GM23338 (cell line): ENCODE data around the gene PADI6. TPM values are rescaled to one million over a fixed set of nuclear protein-coding genes. Genes with fewer than 3 reads are reported as not detected.

Experiments used
- ATAC-seq: fragments of 200-7000 bp; cut with Tn5 transposase; 3 replicates; pipeline ENCODE4 v1.9.1; 2020
- DNase-seq: peaks from one replicate; pipeline ENCODE4 v3.0.0-alpha.2; 2015; ENCODE audit warnings: low spot score
- H2AFZ ChIP-seq: fragments of 200-600 bp; sonication (generic); 2 replicates; pipeline ENCODE4 v1.8.0; 2016; ENCODE audit warnings: antibody characterized with exemption, mild to moderate bottlenecking, moderate library complexity
- H3F3A ChIP-seq: fragments of 200-600 bp; sonication (generic); replicated peaks from 2 replicates; pipeline ENCODE4 v1.8.0; 2017; ENCODE audit warnings: antibody characterized with exemption, mixed run types, low read depth
- H3K27ac ChIP-seq: fragments of 200-600 bp; sonication (generic); 2 replicates; pipeline ENCODE4 v1.6.1; 2016; ENCODE audit warnings: low read depth
- H3K27me3 ChIP-seq: fragments of 200-600 bp; sonication (generic); 2 replicates; pipeline ENCODE4 v1.8.0; 2016; ENCODE audit warnings: mild to moderate bottlenecking, mixed run types, moderate library complexity; ENCODE audit not compliant: insufficient read depth
- H3K36me3 ChIP-seq: fragments of 200-600 bp; sonication (generic); 2 replicates; pipeline ENCODE4 v1.8.0; 2016; ENCODE audit warnings: mild to moderate bottlenecking; ENCODE audit not compliant: insufficient read depth
- H3K4me1 ChIP-seq: fragments of 200-600 bp; sonication (generic); 2 replicates; pipeline ENCODE4 v1.8.0; 2016; ENCODE audit warnings: mild to moderate bottlenecking, moderate library complexity; ENCODE audit not compliant: insufficient read depth
- H3K4me2 ChIP-seq: fragments of 200-600 bp; sonication (generic); 2 replicates; pipeline ENCODE4 v1.7.1; 2017; ENCODE audit warnings: mixed run types
- H3K4me3 ChIP-seq: fragments of 200-600 bp; sonication (generic); 2 replicates; pipeline ENCODE4 v1.6.1; 2016; ENCODE audit warnings: mixed run types
- H3K79me2 ChIP-seq: fragments of 200-600 bp; sonication (generic); replicated peaks from 2 replicates; pipeline ENCODE4 v1.8.0; 2017; ENCODE audit warnings: mild to moderate bottlenecking; ENCODE audit not compliant: insufficient read depth
- H3K9me2 ChIP-seq: fragments of 200-600 bp; sonication (generic); 2 replicates; pipeline ENCODE4 v1.8.0; 2017; ENCODE audit not compliant: insufficient read depth
- H4K20me1 ChIP-seq: fragments of 200-600 bp; sonication (generic); replicated peaks from 2 replicates; pipeline ENCODE4 v1.8.0; 2017; ENCODE audit warnings: mild to moderate bottlenecking; ENCODE audit not compliant: insufficient read depth
- H3K27ac Mint-ChIP-seq: 2 replicates; pipeline ENCODE4 v1.8.0; 2020; ENCODE audit warnings: inconsistent platforms, mild to moderate bottlenecking, moderate library complexity, mixed read lengths
- H3K27me3 Mint-ChIP-seq: 3 replicates; pipeline ENCODE4 v1.8.0; 2022; ENCODE audit warnings: low read depth, mild to moderate bottlenecking, moderate library complexity, mixed read lengths, inconsistent platforms; ENCODE audit not compliant: insufficient read depth, poor library complexity
- H3K36me3 Mint-ChIP-seq: 3 replicates; pipeline ENCODE4 v1.8.0; 2021; ENCODE audit warnings: low read depth, mild to moderate bottlenecking, inconsistent platforms, moderate library complexity, mixed read lengths
- H3K4me1 Mint-ChIP-seq: 3 replicates; pipeline ENCODE4 v1.8.0; 2020; ENCODE audit warnings: mild to moderate bottlenecking, inconsistent platforms, mixed read lengths
- H3K4me3 Mint-ChIP-seq: 3 replicates; pipeline ENCODE4 v1.8.0; 2021; ENCODE audit warnings: moderate library complexity, mild to moderate bottlenecking, inconsistent platforms, mixed read lengths
- H3K9me3 Mint-ChIP-seq: 3 replicates; pipeline ENCODE4 v1.8.0; 2020; ENCODE audit warnings: moderate library complexity, mild to moderate bottlenecking, inconsistent platforms, mixed read lengths
- CREB1 ChIP-seq: fragments of 250-450 bp; sonication (Bioruptor Pico); IDR thresholded peaks from 2 replicates; pipeline ENCODE4 v1.5.0; 2020; ENCODE audit warnings: low read depth, mild to moderate bottlenecking, moderate library complexity
- EZH2 ChIP-seq: fragments of 200-600 bp; sonication (generic); IDR thresholded peaks from one replicate; pipeline ENCODE4 v1.8.0; 2017; ENCODE audit warnings: antibody characterized with exemption, mild to moderate bottlenecking, low read depth; ENCODE audit not compliant: unreplicated experiment
- EZH2phosphoT487 ChIP-seq: fragments of 200-600 bp; sonication (generic); IDR thresholded peaks from one replicate; pipeline ENCODE4 v1.8.1; 2018; ENCODE audit warnings: antibody characterized with exemption; ENCODE audit not compliant: unreplicated experiment
- JUNB ChIP-seq: IDR thresholded peaks from one replicate; pipeline ENCODE4 v1.6.1; 2016; ENCODE audit warnings: antibody characterized with exemption; ENCODE audit not compliant: unreplicated experiment
- NANOG ChIP-seq: IDR thresholded peaks from 2 replicates; pipeline ENCODE4 v1.6.1; 2016; ENCODE audit warnings: antibody characterized with exemption, borderline replicate concordance
- POLR2AphosphoS5 ChIP-seq: IDR thresholded peaks from 2 replicates; pipeline ENCODE4 v1.6.1; 2016; ENCODE audit warnings: antibody characterized with exemption, low read depth
- STAT1 ChIP-seq: IDR thresholded peaks from one replicate; pipeline ENCODE4 v1.6.1; 2016; ENCODE audit warnings: antibody characterized with exemption; ENCODE audit not compliant: unreplicated experiment
- ZNF114 ChIP-seq: fragments of 250-450 bp; sonication (Bioruptor Pico); IDR thresholded peaks from 2 replicates; pipeline ENCODE4 v1.5.0; 2020; ENCODE audit warnings: mild to moderate bottlenecking, moderate library complexity
- ZNF331 ChIP-seq: fragments of 250-450 bp; sonication (Bioruptor Pico); IDR thresholded peaks from 2 replicates; pipeline ENCODE4 v1.5.0; 2020; ENCODE audit warnings: low read depth, mild to moderate bottlenecking, moderate library complexity
- polyA plus RNA-seq: library from polyadenylated mRNA; unstranded; fragments of >200 nt; fragmentation: Nextera tagmentation; extraction: Ambion mirVana; gene quantifications from 2 replicates; pipeline ENCODE4 v1.2.1, GENCODE V29; 2016
- total RNA-seq: library from RNA; depleted of rRNA; stranded (reverse); fragments of >200 nt; shearing (Covaris generic); gene quantifications from 2 replicates; pipeline ENCODE4 v1.2.3, GENCODE V29; 2014
- TF ChIP-seq, protein P1 (sequence below), 2 experiments: fragments of 200-600 bp in 1 of 2; sonication (generic) in 1 of 2; conservative IDR thresholded peaks; 2 replicates each; pipeline versions ENCODE4 v1.5.1 to v1.6.1; 2016 to 2017; ENCODE audit warnings: antibody characterized with exemption in 2 of 2, low read depth in 2 of 2, mild to moderate bottlenecking in 2 of 2, moderate library complexity in 1 of 2
- TF ChIP-seq, protein P2 (sequence below): IDR thresholded peaks from 2 replicates; pipeline ENCODE4 v1.6.1; 2016; ENCODE audit warnings: antibody characterized with exemption
- TF ChIP-seq, protein P3 (sequence below): IDR thresholded peaks from one replicate; pipeline ENCODE4 v1.6.1; 2018; ENCODE audit warnings: antibody characterized with exemption; ENCODE audit not compliant: unreplicated experiment
- TF ChIP-seq, protein P4 (sequence below): fragments of 250-450 bp; sonication (Bioruptor Pico); IDR thresholded peaks from 2 replicates; pipeline ENCODE4 v1.5.0; 2020; ENCODE audit warnings: mild to moderate bottlenecking, moderate library complexity

The PADI6 gene
- total and polyA plus RNA-seq, 2 experiments from 2014 or later: not detected

DNA sequence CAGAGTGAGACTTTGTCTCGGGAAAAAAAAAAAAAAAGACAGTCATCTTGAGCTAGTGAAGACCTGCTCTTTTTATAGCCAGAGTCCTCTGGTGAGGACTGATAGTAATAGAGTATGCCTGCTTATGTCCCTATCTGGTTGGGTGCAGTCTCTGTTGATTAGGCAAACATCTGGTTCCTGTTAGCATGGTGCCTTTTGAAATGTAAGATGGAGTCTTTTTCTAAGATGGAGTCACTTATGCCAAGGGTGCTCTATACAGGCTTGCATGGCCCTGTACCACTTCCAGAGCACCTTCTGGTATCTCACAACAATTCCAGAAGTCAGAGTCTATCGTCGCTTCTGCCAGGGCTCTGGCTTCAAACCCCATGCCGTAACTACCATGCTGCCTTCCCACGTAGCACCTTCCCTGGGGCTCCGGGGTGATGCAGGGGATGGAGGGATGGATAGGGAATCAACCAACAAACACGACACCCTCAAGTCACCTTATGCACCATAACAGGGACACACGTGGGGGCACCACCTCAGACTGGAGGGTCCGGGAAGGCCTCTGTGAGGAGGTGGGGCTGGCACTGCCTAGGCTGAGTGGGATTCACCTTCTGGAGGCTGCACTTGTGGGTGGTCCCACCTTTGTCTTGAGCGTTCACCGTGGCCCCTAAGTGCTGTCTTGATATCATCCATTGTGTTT is 11.6 kb upstream of the PADI6 start:
- no peaks in the 10 kb centered on the region for H3K79me2 ChIP-seq
- no peaks in the 10 kb centered on the region for H3K36me3 ChIP-seq
- H3K27me3 ChIP-seq: no peaks in the 10 kb centered on the region
- Mint-ChIP-seq H3K27ac (no peak overlapping the region), H3K4me1 (peaks cover 7% of the 10 kb centered on the region; the same call in 2 of the 3 replicates), H3K9me3 (no peaks in the 10 kb centered on the region; the same call in 2 of the 3 replicates), H3K36me3 (no peaks in the 10 kb centered on the region), H3K27me3 (peaks cover 7% of the 10 kb centered on the region), H3K4me3 (no peak overlapping the region)
- no peak for DNase-seq
- no peak overlapping the region; the same call in 1 of the 2 replicates for H2AFZ ChIP-seq
- H3K4me2 ChIP-seq: no peak overlapping the region
- TF ChIP-seq ZNF331 (no peak), JUNB (no peak), ZNF114 (no peak), NANOG (no peak), STAT1 (no peak), POLR2AphosphoS5 (no peak), CREB1 (CRISPR knock-in tag) (no peak), EZH2phosphoT487 (no peak), EZH2 (no peak)
- TF ChIP-seq, protein P1, sequence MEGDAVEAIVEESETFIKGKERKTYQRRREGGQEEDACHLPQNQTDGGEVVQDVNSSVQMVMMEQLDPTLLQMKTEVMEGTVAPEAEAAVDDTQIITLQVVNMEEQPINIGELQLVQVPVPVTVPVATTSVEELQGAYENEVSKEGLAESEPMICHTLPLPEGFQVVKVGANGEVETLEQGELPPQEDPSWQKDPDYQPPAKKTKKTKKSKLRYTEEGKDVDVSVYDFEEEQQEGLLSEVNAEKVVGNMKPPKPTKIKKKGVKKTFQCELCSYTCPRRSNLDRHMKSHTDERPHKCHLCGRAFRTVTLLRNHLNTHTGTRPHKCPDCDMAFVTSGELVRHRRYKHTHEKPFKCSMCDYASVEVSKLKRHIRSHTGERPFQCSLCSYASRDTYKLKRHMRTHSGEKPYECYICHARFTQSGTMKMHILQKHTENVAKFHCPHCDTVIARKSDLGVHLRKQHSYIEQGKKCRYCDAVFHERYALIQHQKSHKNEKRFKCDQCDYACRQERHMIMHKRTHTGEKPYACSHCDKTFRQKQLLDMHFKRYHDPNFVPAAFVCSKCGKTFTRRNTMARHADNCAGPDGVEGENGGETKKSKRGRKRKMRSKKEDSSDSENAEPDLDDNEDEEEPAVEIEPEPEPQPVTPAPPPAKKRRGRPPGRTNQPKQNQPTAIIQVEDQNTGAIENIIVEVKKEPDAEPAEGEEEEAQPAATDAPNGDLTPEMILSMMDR (conservative IDR thresholded peaks at IDR 0.05; ENCODE audit: low read depth in 2 of 2): no peak
- TF ChIP-seq, protein P2, sequence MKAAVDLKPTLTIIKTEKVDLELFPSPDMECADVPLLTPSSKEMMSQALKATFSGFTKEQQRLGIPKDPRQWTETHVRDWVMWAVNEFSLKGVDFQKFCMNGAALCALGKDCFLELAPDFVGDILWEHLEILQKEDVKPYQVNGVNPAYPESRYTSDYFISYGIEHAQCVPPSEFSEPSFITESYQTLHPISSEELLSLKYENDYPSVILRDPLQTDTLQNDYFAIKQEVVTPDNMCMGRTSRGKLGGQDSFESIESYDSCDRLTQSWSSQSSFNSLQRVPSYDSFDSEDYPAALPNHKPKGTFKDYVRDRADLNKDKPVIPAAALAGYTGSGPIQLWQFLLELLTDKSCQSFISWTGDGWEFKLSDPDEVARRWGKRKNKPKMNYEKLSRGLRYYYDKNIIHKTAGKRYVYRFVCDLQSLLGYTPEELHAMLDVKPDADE: no peak
- TF ChIP-seq, protein P3, sequence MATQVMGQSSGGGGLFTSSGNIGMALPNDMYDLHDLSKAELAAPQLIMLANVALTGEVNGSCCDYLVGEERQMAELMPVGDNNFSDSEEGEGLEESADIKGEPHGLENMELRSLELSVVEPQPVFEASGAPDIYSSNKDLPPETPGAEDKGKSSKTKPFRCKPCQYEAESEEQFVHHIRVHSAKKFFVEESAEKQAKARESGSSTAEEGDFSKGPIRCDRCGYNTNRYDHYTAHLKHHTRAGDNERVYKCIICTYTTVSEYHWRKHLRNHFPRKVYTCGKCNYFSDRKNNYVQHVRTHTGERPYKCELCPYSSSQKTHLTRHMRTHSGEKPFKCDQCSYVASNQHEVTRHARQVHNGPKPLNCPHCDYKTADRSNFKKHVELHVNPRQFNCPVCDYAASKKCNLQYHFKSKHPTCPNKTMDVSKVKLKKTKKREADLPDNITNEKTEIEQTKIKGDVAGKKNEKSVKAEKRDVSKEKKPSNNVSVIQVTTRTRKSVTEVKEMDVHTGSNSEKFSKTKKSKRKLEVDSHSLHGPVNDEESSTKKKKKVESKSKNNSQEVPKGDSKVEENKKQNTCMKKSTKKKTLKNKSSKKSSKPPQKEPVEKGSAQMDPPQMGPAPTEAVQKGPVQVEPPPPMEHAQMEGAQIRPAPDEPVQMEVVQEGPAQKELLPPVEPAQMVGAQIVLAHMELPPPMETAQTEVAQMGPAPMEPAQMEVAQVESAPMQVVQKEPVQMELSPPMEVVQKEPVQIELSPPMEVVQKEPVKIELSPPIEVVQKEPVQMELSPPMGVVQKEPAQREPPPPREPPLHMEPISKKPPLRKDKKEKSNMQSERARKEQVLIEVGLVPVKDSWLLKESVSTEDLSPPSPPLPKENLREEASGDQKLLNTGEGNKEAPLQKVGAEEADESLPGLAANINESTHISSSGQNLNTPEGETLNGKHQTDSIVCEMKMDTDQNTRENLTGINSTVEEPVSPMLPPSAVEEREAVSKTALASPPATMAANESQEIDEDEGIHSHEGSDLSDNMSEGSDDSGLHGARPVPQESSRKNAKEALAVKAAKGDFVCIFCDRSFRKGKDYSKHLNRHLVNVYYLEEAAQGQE: no peak
- TF ChIP-seq, protein P4, sequence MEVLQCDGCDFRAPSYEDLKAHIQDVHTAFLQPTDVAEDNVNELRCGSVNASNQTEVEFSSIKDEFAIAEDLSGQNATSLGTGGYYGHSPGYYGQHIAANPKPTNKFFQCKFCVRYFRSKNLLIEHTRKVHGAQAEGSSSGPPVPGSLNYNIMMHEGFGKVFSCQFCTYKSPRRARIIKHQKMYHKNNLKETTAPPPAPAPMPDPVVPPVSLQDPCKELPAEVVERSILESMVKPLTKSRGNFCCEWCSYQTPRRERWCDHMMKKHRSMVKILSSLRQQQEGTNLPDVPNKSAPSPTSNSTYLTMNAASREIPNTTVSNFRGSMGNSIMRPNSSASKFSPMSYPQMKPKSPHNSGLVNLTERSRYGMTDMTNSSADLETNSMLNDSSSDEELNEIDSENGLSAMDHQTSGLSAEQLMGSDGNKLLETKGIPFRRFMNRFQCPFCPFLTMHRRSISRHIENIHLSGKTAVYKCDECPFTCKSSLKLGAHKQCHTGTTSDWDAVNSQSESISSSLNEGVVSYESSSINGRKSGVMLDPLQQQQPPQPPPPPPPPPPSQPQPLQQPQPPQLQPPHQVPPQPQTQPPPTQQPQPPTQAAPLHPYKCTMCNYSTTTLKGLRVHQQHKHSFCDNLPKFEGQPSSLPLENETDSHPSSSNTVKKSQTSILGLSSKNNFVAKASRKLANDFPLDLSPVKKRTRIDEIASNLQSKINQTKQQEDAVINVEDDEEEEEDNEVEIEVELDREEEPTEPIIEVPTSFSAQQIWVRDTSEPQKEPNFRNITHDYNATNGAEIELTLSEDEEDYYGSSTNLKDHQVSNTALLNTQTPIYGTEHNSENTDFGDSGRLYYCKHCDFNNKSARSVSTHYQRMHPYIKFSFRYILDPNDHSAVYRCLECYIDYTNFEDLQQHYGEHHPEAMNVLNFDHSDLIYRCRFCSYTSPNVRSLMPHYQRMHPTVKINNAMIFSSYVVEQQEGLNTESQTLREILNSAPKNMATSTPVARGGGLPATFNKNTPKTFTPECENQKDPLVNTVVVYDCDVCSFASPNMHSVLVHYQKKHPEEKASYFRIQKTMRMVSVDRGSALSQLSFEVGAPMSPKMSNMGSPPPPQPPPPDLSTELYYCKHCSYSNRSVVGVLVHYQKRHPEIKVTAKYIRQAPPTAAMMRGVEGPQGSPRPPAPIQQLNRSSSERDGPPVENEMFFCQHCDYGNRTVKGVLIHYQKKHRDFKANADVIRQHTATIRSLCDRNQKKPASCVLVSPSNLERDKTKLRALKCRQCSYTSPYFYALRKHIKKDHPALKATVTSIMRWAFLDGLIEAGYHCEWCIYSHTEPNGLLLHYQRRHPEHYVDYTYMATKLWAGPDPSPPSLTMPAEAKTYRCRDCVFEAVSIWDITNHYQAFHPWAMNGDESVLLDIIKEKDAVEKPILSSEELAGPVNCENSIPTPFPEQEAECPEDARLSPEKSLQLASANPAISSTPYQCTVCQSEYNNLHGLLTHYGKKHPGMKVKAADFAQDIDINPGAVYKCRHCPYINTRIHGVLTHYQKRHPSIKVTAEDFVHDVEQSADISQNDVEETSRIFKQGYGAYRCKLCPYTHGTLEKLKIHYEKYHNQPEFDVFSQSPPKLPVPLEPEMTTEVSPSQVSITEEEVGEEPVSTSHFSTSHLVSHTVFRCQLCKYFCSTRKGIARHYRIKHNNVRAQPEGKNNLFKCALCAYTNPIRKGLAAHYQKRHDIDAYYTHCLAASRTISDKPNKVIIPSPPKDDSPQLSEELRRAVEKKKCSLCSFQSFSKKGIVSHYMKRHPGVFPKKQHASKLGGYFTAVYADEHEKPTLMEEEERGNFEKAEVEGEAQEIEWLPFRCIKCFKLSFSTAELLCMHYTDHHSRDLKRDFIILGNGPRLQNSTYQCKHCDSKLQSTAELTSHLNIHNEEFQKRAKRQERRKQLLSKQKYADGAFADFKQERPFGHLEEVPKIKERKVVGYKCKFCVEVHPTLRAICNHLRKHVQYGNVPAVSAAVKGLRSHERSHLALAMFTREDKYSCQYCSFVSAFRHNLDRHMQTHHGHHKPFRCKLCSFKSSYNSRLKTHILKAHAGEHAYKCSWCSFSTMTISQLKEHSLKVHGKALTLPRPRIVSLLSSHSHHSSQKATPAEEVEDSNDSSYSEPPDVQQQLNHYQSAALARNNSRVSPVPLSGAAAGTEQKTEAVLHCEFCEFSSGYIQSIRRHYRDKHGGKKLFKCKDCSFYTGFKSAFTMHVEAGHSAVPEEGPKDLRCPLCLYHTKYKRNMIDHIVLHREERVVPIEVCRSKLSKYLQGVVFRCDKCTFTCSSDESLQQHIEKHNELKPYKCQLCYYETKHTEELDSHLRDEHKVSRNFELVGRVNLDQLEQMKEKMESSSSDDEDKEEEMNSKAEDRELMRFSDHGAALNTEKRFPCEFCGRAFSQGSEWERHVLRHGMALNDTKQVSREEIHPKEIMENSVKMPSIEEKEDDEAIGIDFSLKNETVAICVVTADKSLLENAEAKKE (CRISPR knock-in tag): no peak
- no peak for ATAC-seq
- no peak overlapping the region for H3K4me3 ChIP-seq
- H3F3A ChIP-seq: no peaks in the 10 kb centered on the region
- H3K27ac ChIP-seq: no peak overlapping the region
- no peaks in the 10 kb centered on the region for H3K9me2 ChIP-seq
- H4K20me1 ChIP-seq: no peaks in the 10 kb centered on the region; the same call in 1 of the 2 replicates
- no peaks in the 10 kb centered on the region for H3K4me1 ChIP-seq
